H1 (cell line): ENCODE results near the gene PCNP. TPM values are rescaled to one million over a fixed set of nuclear protein-coding genes. Genes with fewer than 3 reads are reported as not detected.

Experiments
- CTCF ChIA-PET: fragments of 300-600 bp; sonication (Branson Sonifier 250); formaldehyde crosslinking; loops from one replicate; lab custom pipeline; 2021; ENCODE audit not compliant: partially characterized antibody; lab: Charles Lee
- POLR2A ChIA-PET: fragments of 300-600 bp; sonication (Branson Sonifier 250); formaldehyde crosslinking; loops from one replicate; lab custom pipeline; 2021; ENCODE audit warnings: inconsistent platforms; ENCODE audit not compliant: partially characterized antibody; lab: Charles Lee
- DNase-seq, 2 experiments: peaks; one replicate each; pipeline versions ENCODE4 v3.0.0 to v3.0.0-alpha.2; 2010 to 2022; ENCODE audit warnings: low spot score in 2 of 2, low read depth in 1 of 2, mixed read lengths in 1 of 2
- FAIRE-seq: peaks from 2 replicates; lab custom pipeline; 2011; peaks lifted over from hg19 to GRCh38; lab: Jason Lieb, UNC
- H2AFZ ChIP-seq: 2 replicates; pipeline ENCODE4 v1.8.1; 2012; ENCODE audit warnings: low read length, inconsistent platforms
- H2AK5ac ChIP-seq: 2 replicates; pipeline ENCODE4 v1.6.1; 2013; ENCODE audit warnings: low read depth, low read length
- H2BK120ac ChIP-seq: replicated peaks from 2 replicates; pipeline ENCODE3; 2013; ENCODE audit warnings: low read depth, low read length, inconsistent platforms
- H2BK12ac ChIP-seq: 2 replicates; pipeline ENCODE4 v1.6.1; 2013; ENCODE audit warnings: low read depth, low read length
- H2BK15ac ChIP-seq: 2 replicates; pipeline ENCODE4 v1.6.1; 2013; ENCODE audit warnings: low read length
- H2BK20ac ChIP-seq: 2 replicates; pipeline ENCODE4 v1.6.1; 2013; ENCODE audit warnings: low read length
- H2BK5ac ChIP-seq: 2 replicates; pipeline ENCODE4 v1.6.1; 2013; ENCODE audit warnings: low read depth, low read length
- H3K14ac ChIP-seq: 2 replicates; pipeline ENCODE4 v1.6.1; 2013; ENCODE audit warnings: inconsistent platforms; ENCODE audit not compliant: insufficient read length
- H3K18ac ChIP-seq: 2 replicates; pipeline ENCODE4 v1.6.1; 2013; ENCODE audit warnings: low read length; ENCODE audit errors: extremely low read depth
- H3K23ac ChIP-seq: 2 replicates; pipeline ENCODE4 v1.6.1; 2013; ENCODE audit warnings: inconsistent platforms; ENCODE audit not compliant: insufficient read length
- H3K23me2 ChIP-seq: 2 replicates; pipeline ENCODE4 v1.6.1; 2013; ENCODE audit warnings: low read depth, low read length
- H3K27ac ChIP-seq: 2 replicates; pipeline ENCODE4 v1.6.1; 2011; ENCODE audit warnings: low read depth, low read length, inconsistent platforms
- H3K27me3 ChIP-seq, 4 experiments: replicated peaks in 1 of 4; 1 replicate in 1 of 4; 2 replicates in 3 of 4; pipeline versions ENCODE4 v1.6.1 to v1.8.1; 2011 to 2013; ENCODE audit warnings: low read length in 3 of 4, mild to moderate bottlenecking in 3 of 4, inconsistent platforms in 2 of 4, mixed read lengths in 2 of 4, moderate library complexity in 1 of 4; ENCODE audit not compliant: control insufficient read depth in 3 of 4, insufficient read depth in 3 of 4; ENCODE audit errors: extremely low read depth in 1 of 4
- H3K36me3 ChIP-seq, 4 experiments: 2 replicates each; pipeline versions ENCODE4 v1.6.1 to v1.8.1; 2011 to 2013; ENCODE audit warnings: mild to moderate bottlenecking in 4 of 4, low read length in 3 of 4, moderate library complexity in 2 of 4, control low read depth in 1 of 4, inconsistent platforms in 1 of 4; ENCODE audit not compliant: insufficient read depth in 4 of 4, control insufficient read depth in 2 of 4
- H3K4ac ChIP-seq: replicated peaks from 2 replicates; pipeline ENCODE3; 2013; ENCODE audit warnings: low read length, low read depth, mixed read lengths, inconsistent platforms; ENCODE audit not compliant: insufficient read length
- H3K4me1 ChIP-seq, 4 experiments: replicated peaks in 1 of 4; 1 replicate in 1 of 4; 2 replicates in 3 of 4; pipeline versions ENCODE4 v1.6.1 to v1.8.1; 2011 to 2013; ENCODE audit warnings: low read length in 3 of 4, inconsistent platforms in 2 of 4, mixed read lengths in 1 of 4; ENCODE audit not compliant: insufficient read depth in 4 of 4, control insufficient read depth in 3 of 4
- H3K4me2 ChIP-seq, 2 experiments: 2 replicates each; pipeline versions ENCODE4 v1.6.1 to v1.8.1; 2011 to 2013; ENCODE audit warnings: low read depth in 2 of 2, low read length in 2 of 2, control low read depth in 1 of 2, inconsistent platforms in 1 of 2, mild to moderate bottlenecking in 1 of 2; ENCODE audit not compliant: insufficient read depth in 1 of 2
- H3K4me3 ChIP-seq, 4 experiments: fragments of 200-600, 300-600 bp in 1 of 4; sonication (generic), shearing (Covaris generic), sonication (Bioruptor Twin) in 1 of 4; 2 replicates each; pipeline versions ENCODE4 v1.5.1 to v1.8.1; 2011 to 2016; ENCODE audit warnings: low read length in 4 of 4, low read depth in 3 of 4, control low read depth in 2 of 4, inconsistent platforms in 2 of 4, mild to moderate bottlenecking in 2 of 4, mixed read lengths in 1 of 4, moderate library complexity in 1 of 4; ENCODE audit not compliant: insufficient read depth in 2 of 4; ENCODE audit errors: extremely low read depth in 1 of 4
- H3K56ac ChIP-seq: replicated peaks from 2 replicates; pipeline ENCODE3; 2013; ENCODE audit warnings: low read depth, mild to moderate bottlenecking, mixed read lengths, low read length, inconsistent platforms; ENCODE audit not compliant: insufficient read length
- H3K79me1 ChIP-seq: 2 replicates; pipeline ENCODE4 v1.6.1; 2013; ENCODE audit warnings: low read depth, low read length, control low read depth
- H3K79me2 ChIP-seq, 2 experiments: 2 replicates each; pipeline versions ENCODE4 v1.6.1 to v1.8.1; 2012 to 2013; ENCODE audit warnings: low read length in 2 of 2, mild to moderate bottlenecking in 2 of 2, inconsistent platforms in 1 of 2; ENCODE audit not compliant: insufficient read depth in 2 of 2, control insufficient read depth in 1 of 2
- H3K9ac ChIP-seq, 4 experiments: replicated peaks in 1 of 4; 1 replicate in 1 of 4; 2 replicates in 3 of 4; pipeline versions ENCODE4 v1.6.1 to v1.8.1; 2011 to 2013; ENCODE audit warnings: low read depth in 3 of 4, low read length in 3 of 4, control low read depth in 2 of 4, mild to moderate bottlenecking in 2 of 4, moderate library complexity in 2 of 4, inconsistent platforms in 1 of 4; ENCODE audit errors: extremely low read depth in 1 of 4
- H3K9me3 ChIP-seq, 2 experiments: 2 replicates each; pipeline versions ENCODE4 v1.6.1 to v1.8.1; 2012 to 2013; ENCODE audit warnings: mild to moderate bottlenecking in 2 of 2, moderate library complexity in 2 of 2, control low read depth in 1 of 2, inconsistent platforms in 1 of 2, low read depth in 1 of 2, low read length in 1 of 2, mixed read lengths in 1 of 2; ENCODE audit not compliant: insufficient read depth in 2 of 2
- H4K20me1 ChIP-seq, 2 experiments: replicated peaks in 1 of 2; 2 replicates each; pipeline versions ENCODE3 to v1.8.1; 2011 to 2013; ENCODE audit warnings: inconsistent platforms in 2 of 2, low read length in 2 of 2, mild to moderate bottlenecking in 1 of 2; ENCODE audit not compliant: insufficient read depth in 2 of 2, control insufficient read depth in 1 of 2
- H4K5ac ChIP-seq: 2 replicates; pipeline ENCODE4 v1.6.1; 2013; ENCODE audit warnings: low read length, low read depth, mixed read lengths, inconsistent platforms; ENCODE audit not compliant: insufficient read length
- H4K8ac ChIP-seq: 2 replicates; pipeline ENCODE4 v1.8.0; 2013; ENCODE audit warnings: mild to moderate bottlenecking, moderate library complexity, low read length, inconsistent platforms; ENCODE audit not compliant: insufficient read depth; ENCODE audit errors: extremely low read depth
- H4K91ac ChIP-seq: replicated peaks from 2 replicates; pipeline ENCODE3; 2013; ENCODE audit warnings: low read length, mixed read lengths, inconsistent platforms; ENCODE audit not compliant: insufficient read length
- BCL11A ChIP-seq, 2 experiments: IDR thresholded peaks; one replicate each; pipeline ENCODE4 v1.6.1; 2011; ENCODE audit warnings: low read depth in 2 of 2, low read length in 2 of 2, mild to moderate bottlenecking in 2 of 2
- BRCA1 ChIP-seq: IDR thresholded peaks from 2 replicates; pipeline ENCODE4 v1.6.1; 2012; ENCODE audit warnings: low read depth, low read length, improper control_type of control experiment
- CBX8 ChIP-seq: fragments of 300-800, 300-1000 bp; sonication (generic); IDR thresholded peaks from 2 replicates; pipeline ENCODE4 v1.7.1; 2016; ENCODE audit warnings: low read depth, low read length, borderline replicate concordance
- CEBPB ChIP-seq: IDR thresholded peaks from 2 replicates; pipeline ENCODE4 v1.6.1; 2012; ENCODE audit warnings: low read depth, low read length
- EGR1 ChIP-seq: IDR thresholded peaks from 2 replicates; pipeline ENCODE4 v1.6.1; 2011; ENCODE audit warnings: low read depth, low read length, borderline replicate concordance
- FOSL1 ChIP-seq: IDR thresholded peaks from 2 replicates; pipeline ENCODE4 v1.6.1; 2011; ENCODE audit warnings: mild to moderate bottlenecking, low read depth, low read length, moderate library complexity; ENCODE audit not compliant: insufficient read depth
- GTF2F1 ChIP-seq: IDR thresholded peaks from 2 replicates; pipeline ENCODE4 v1.6.1; 2012; ENCODE audit warnings: low read depth, low read length, improper control_type of control experiment, borderline replicate concordance
- JUND ChIP-seq: IDR thresholded peaks from 2 replicates; pipeline ENCODE4 v1.6.1; 2011; ENCODE audit warnings: mild to moderate bottlenecking, improper control_type of control experiment, low read length
- KDM5A ChIP-seq: fragments of 200-600 bp; IDR thresholded peaks from 2 replicates; pipeline ENCODE4 v1.7.1; 2012; ENCODE audit warnings: mild to moderate bottlenecking, low read length, inconsistent platforms, mixed read lengths
- RFX5 ChIP-seq: IDR thresholded peaks from 2 replicates; pipeline ENCODE4 v1.6.1; 2011; ENCODE audit warnings: low read depth, low read length, improper control_type of control experiment, borderline replicate concordance
- SAP30 ChIP-seq: fragments of 300-600 bp; sonication (generic); IDR thresholded peaks from 2 replicates; pipeline ENCODE4 v1.7.1; 2012; ENCODE audit warnings: low read length, moderate library complexity, mild to moderate bottlenecking, inconsistent platforms; ENCODE audit not compliant: insufficient read depth, insufficient replicate concordance
- TEAD4 ChIP-seq: IDR thresholded peaks from 2 replicates; pipeline ENCODE4 v1.6.1; 2012; ENCODE audit warnings: low read depth, low read length, inconsistent platforms, mixed read lengths
- WGBS, 2 experiments: shearing (Covaris generic) in 1 of 2; methylation state at CpG; one replicate each; pipeline versions ENCODE4 v1.1.6 to v1.1.7; 2013 to 2015; ENCODE audit warnings: low lambda C conversion rate in 2 of 2, mixed read lengths in 2 of 2, inconsistent platforms in 1 of 2, low coverage in 1 of 2, missing lambda C conversion rate in 1 of 2; ENCODE audit not compliant: insufficient replicate concordance in 2 of 2, insufficient coverage in 1 of 2, insufficient read length in 1 of 2; ENCODE audit errors: extremely low coverage in 1 of 2, missing lambda C conversion rate in 1 of 2; 5-methylcytosine and 5-hydroxymethylcytosine counted together
- polyA plus RNA-seq, 7 experiments: library from polyadenylated mRNA; depleted of rRNA in 3 of 7; stranded (reverse) in 5 of 7; unstranded in 2 of 7; fragments of >200 nt in 5 of 7; fragments of 200-250 nt in 2 of 7; gene quantifications; 1 replicate in 5 of 7; 2 replicates in 1 of 7; 4 replicates in 1 of 7; pipeline versions ENCODE4 v1.2.1 to v1.2.3, GENCODE V29; 2011 to 2013; ENCODE audit warnings: missing spikeins in 2 of 7, mixed read lengths in 2 of 7
- total RNA-seq: library from RNA; stranded (reverse); fragmentation: NEBNext Ultra II Directional; extraction: Animal tissue kit (Norgen Biotek cat#: 25700); gene quantifications from 2 replicates; pipeline ENCODE4 v1.2.1, GENCODE V29; 2021

PCNP gene
- total and polyA plus RNA-seq, 2 of the 8 experiments (the other 6 are each of a cell fraction or from before 2014, with no cell fraction given) = 29.1 to 192 TPM

GRCh38 chr3:101571028-101571895, 2.7 kb upstream of the PCNP start:
- H2BK5ac ChIP-seq = no peak overlapping the region
- H3K27me3 ChIP-seq = no peaks in the 10 kb centered on the region; a peak in 1 of 7 replicates
- H2BK20ac ChIP-seq = no peak overlapping the region
- H3K9me3 ChIP-seq = no peaks in the 10 kb centered on the region
- H3K36me3 ChIP-seq = peaks cover 0 to 9% (median 3%) of the 10 kb centered on the region in 4 experiments; a peak in 4 of 8 replicates
- H3K9ac ChIP-seq = no peak overlapping the region
- peaks cover 6 to 27% of the 10 kb centered on the region in 2 experiments for H3K79me2 ChIP-seq
- H3K56ac ChIP-seq = no peak overlapping the region
- no peak overlapping the region for H2BK120ac ChIP-seq
- FAIRE-seq (no peak), DNase-seq (no peak)
- H3K14ac ChIP-seq = no peak overlapping the region
- H3K23me2 ChIP-seq = peaks cover 4% of the 10 kb centered on the region
- H4K5ac ChIP-seq = no peak overlapping the region
- H3K23ac ChIP-seq = no peak overlapping the region
- no peak overlapping the region for H3K27ac ChIP-seq
- no peak overlapping the region for H3K18ac ChIP-seq
- H3K4ac ChIP-seq = no peak overlapping the region
- no peaks in the 10 kb centered on the region for H3K79me1 ChIP-seq
- no peak overlapping the region for H2BK12ac ChIP-seq
- H4K91ac ChIP-seq = no peak overlapping the region
- 76% methylated on average over 9 of the region's 9 CpGs; no CpG with 5 or more reads in 1 of the 2 experiments for WGBS, 2 experiments
- ChIA-PET POLR2A (interaction anchor here (0.6 to 5.9 kb wide), 2 partner anchors 9 to 169 kb away, joined by 3 to 60 read pairs; partner anchors contain the start of gene TRMT10C), CTCF (interaction anchor here (1.3 to 1.5 kb wide), 2 partner anchors 48 to 63 kb away, joined by 3 read pairs; no protein-coding TSS in a partner anchor)
- H2AFZ ChIP-seq = no peak overlapping the region
- H3K4me2 ChIP-seq = no peak overlapping the region
- no peak overlapping the region for H2BK15ac ChIP-seq
- H2AK5ac ChIP-seq = no peak overlapping the region
- no peak overlapping the region for H4K8ac ChIP-seq
- peaks cover 0 to 2% of the 10 kb centered on the region in 2 experiments for H4K20me1 ChIP-seq
- H3K4me3 ChIP-seq = no peak overlapping the region
- H3K4me1 ChIP-seq = peaks cover 0 to 3% (median 0%) of the 10 kb centered on the region in 4 experiments; a peak in 2 of 7 replicates
- TF ChIP-seq CBX8 = no peak
- TF ChIP-seq TEAD4 = no peak
- no peak for TF ChIP-seq BRCA1
- TF ChIP-seq SAP30 = no peak
- no peak for TF ChIP-seq CEBPB
- TF ChIP-seq BCL11A (IDR thresholded peaks at IDR 0.05; ENCODE audit: low read depth in 2 of 2, low read length in 2 of 2) = no peak
- TF ChIP-seq EGR1 = no peak
- TF ChIP-seq KDM5A = no peak
- no peak for TF ChIP-seq JUND
- TF ChIP-seq RFX5 = no peak
- TF ChIP-seq FOSL1 = no peak
- no peak for TF ChIP-seq GTF2F1
